22Rv1 (cell line): ENCODE data around the gene TPCN2.

Experiments
- CTCF ChIP-seq: fragments of 450-650 bp; IDR thresholded peaks from 2 replicates; pipeline ENCODE4 v1.5.1; 2017; ENCODE audit warnings: mild to moderate bottlenecking
- ZFX ChIP-seq: fragments of 450-650 bp; IDR thresholded peaks from 2 replicates; pipeline ENCODE4 v1.6.1; 2017; ENCODE audit warnings: antibody characterized with exemption, borderline replicate concordance

- TF ChIP-seq CTCF = no peak
- no peak for TF ChIP-seq ZFX
Observed at GRCh38 chr11:69094915-69095290, 46.2 kb downstream of the TPCN2 start.
